Spleen (tissue), 11 donors: ENCODE measurements around the gene MYO5A. TPM values are rescaled to one million over a fixed set of nuclear protein-coding genes. Genes with fewer than 3 reads are reported as not detected.
"Not testable (repeated sequence)": the region's sequence is repeated elsewhere in the genome, so short reads cannot be mapped to it uniquely, and the experiment has no call there.

ENCODE experiments used
- DNase-seq: peaks from one replicate; pipeline ENCODE4 v3.0.0-alpha.2; 2020
- H3K27ac ChIP-seq, 8 donors: fragments of 200-600 bp; sonication (generic) in 7 of 8; 1 replicate in 4 of 8; 2 replicates in 4 of 8; pipeline versions ENCODE4 v1.5.0 to v1.8.0; 2016 to 2021; ENCODE audit warnings: inconsistent platforms in 4 of 8, mild to moderate bottlenecking in 4 of 8, moderate library complexity in 1 of 8
- H3K27me3 ChIP-seq, 7 donors: fragments of 200-600 bp; sonication (generic) in 6 of 7; replicated peaks in 1 of 7; 1 replicate in 4 of 7; 2 replicates in 3 of 7; pipeline versions ENCODE4 v1.5.0 to v1.8.0; 2016 to 2021; ENCODE audit warnings: inconsistent platforms in 3 of 7, mild to moderate bottlenecking in 1 of 7
- H3K36me3 ChIP-seq, 6 donors: fragments of 200-600 bp; sonication (generic) in 5 of 6; 1 replicate in 4 of 6; 2 replicates in 2 of 6; pipeline versions ENCODE4 v1.5.0 to v1.8.0; 2016 to 2021; ENCODE audit warnings: inconsistent platforms in 2 of 6
- H3K4me1 ChIP-seq, 6 donors: fragments of 200-600 bp; sonication (generic) in 5 of 6; 1 replicate in 3 of 6; 2 replicates in 3 of 6; pipeline versions ENCODE4 v1.5.0 to v1.8.0; 2016 to 2021; ENCODE audit warnings: inconsistent platforms in 3 of 6
- H3K4me3 ChIP-seq, 8 donors: fragments of 200-600 bp; sonication (generic) in 7 of 8; 1 replicate in 4 of 8; 2 replicates in 4 of 8; pipeline versions ENCODE4 v1.5.0 to v1.8.0; 2016 to 2021; ENCODE audit warnings: inconsistent platforms in 4 of 8, mild to moderate bottlenecking in 4 of 8, moderate library complexity in 2 of 8
- H3K9me3 ChIP-seq, 8 donors: fragments of 200-600 bp; sonication (generic) in 7 of 8; 1 replicate in 4 of 8; 2 replicates in 4 of 8; pipeline versions ENCODE4 v1.5.0 to v1.8.0; 2016 to 2021; ENCODE audit warnings: inconsistent platforms in 4 of 8
- POLR2A ChIP-seq, 3 donors: fragments of 450-650 bp; IDR thresholded peaks; one replicate each; pipeline ENCODE4 v1.5.1; 2017; ENCODE audit warnings: antibody characterized with exemption in 3 of 3, mild to moderate bottlenecking in 1 of 3
- POLR2AphosphoS5 ChIP-seq, 3 donors: sonication (generic); formaldehyde crosslinking; IDR thresholded peaks; one replicate each; pipeline ENCODE4 v1.5.1; 2017; ENCODE audit warnings: antibody characterized with exemption in 3 of 3
- WGBS, 5 donors: extraction: QIAGEN DNeasy Blood & Tissue Kit in 3 of 5; methylation state at CpG; one replicate each; pipeline versions ENCODE4 v1.1.5 to v1.1.7; 2013 to 2018; 5-methylcytosine and 5-hydroxymethylcytosine counted together
- intact Hi-C: fragments of 100-400 bp; cut with DNase I; formaldehyde crosslinking; loops from one replicate; pipeline ENCODE4 v1.15.0; 2023; ENCODE audit warnings: low total_unique reads
- polyA plus RNA-seq, 3 donors: library from polyadenylated mRNA; stranded (reverse); fragments of 200-250 nt; gene quantifications; one replicate each; pipeline ENCODE4 v1.2.1, GENCODE V29; 2013
- total RNA-seq, 7 donors: library from RNA; depleted of rRNA in 3 of 7; stranded (reverse); fragments of >200 nt in 3 of 7; fragmentation: NEBNext Ultra II Directional in 4 of 7; extraction: Animal tissue kit (Norgen Biotek cat#: 25700) in 4 of 7; gene quantifications; one replicate each; pipeline versions ENCODE4 v1.1.0 to v1.2.1, GENCODE V29; 2016 to 2021
- TF ChIP-seq, protein P1 (sequence below), 11 experiments: fragments of 200-600 bp in 7 of 11; fragments of 450-650 bp in 4 of 11; sonication (generic) in 4 of 11; IDR thresholded peaks in 8 of 11; conservative IDR thresholded peaks in 3 of 11; 1 replicate in 7 of 11; 2 replicates in 4 of 11; pipeline versions ENCODE4 v1.4.0 to v1.8.0; 2016 to 2021; ENCODE audit warnings: antibody characterized with exemption in 11 of 11, inconsistent platforms in 4 of 11, mild to moderate bottlenecking in 1 of 11
- donor health status: healthy with polysubstance abuse.
- donor health status: DM: no; HTN: no; CAD: no; lungs with moderate emphysema.
- donor health status: DM: no; HTN: no; CAD: no.
- donor health status: Bipolar disorder and iron deficiency.
- donor health status: healthy.
- donor health status: DM: no; HTN: no; CAD: no.
- donor health status: DM: yes; HTN: yes; CAD: no.

The MYO5A gene
- total and polyA plus RNA-seq, 10 donors, result 4.7 to 48.3 (median 35.4) TPM

DNA sequence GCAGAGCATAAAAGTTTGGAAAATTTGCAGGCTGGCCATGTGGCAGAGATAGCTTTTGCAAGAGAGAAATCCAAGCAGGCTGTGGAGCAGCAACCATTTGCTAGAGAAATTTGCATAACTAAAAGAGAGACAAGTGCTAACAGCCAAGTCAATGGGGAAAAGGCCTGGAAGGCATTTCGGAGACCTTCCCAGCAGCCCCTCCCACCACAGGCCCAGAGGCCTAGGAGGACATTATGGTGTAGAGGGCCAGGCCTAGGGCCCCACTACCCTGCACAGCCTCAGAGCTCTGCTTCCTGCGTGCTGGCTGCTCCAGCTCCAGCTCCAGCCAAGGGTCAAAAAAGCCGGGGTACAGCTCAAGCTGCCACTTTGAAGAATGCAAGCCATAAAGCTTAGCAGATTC, 82.7 kb downstream of the MYO5A start:
- Histone ChIP-seq H3K36me3 (no peaks in the 10 kb centered on the region), H3K9me3 (no peaks in the 10 kb centered on the region), H3K27me3 (no peaks in the 10 kb centered on the region), H3K27ac (no peak overlapping the region), H3K4me3 (no peak overlapping the region), H3K4me1 (peaks cover 0 to 45% (median 11%) of the 10 kb centered on the region in 6 donors)
- TF ChIP-seq POLR2A (IDR thresholded peaks at IDR 0.05), result no peak
- TF ChIP-seq POLR2AphosphoS5 (IDR thresholded peaks at IDR 0.05), result no peak
- TF ChIP-seq, protein P1, sequence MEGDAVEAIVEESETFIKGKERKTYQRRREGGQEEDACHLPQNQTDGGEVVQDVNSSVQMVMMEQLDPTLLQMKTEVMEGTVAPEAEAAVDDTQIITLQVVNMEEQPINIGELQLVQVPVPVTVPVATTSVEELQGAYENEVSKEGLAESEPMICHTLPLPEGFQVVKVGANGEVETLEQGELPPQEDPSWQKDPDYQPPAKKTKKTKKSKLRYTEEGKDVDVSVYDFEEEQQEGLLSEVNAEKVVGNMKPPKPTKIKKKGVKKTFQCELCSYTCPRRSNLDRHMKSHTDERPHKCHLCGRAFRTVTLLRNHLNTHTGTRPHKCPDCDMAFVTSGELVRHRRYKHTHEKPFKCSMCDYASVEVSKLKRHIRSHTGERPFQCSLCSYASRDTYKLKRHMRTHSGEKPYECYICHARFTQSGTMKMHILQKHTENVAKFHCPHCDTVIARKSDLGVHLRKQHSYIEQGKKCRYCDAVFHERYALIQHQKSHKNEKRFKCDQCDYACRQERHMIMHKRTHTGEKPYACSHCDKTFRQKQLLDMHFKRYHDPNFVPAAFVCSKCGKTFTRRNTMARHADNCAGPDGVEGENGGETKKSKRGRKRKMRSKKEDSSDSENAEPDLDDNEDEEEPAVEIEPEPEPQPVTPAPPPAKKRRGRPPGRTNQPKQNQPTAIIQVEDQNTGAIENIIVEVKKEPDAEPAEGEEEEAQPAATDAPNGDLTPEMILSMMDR (IDR thresholded peaks at IDR 0.05 in 8 of 11, conservative IDR thresholded peaks at IDR 0.05 in 3 of 11), result no peak
- 94 to 98% (median 98%) methylated on average over 3 of the region's 3 CpGs for WGBS, 5 donors
- DNase-seq, result no peak
- intact Hi-C loops, result no loop called here

DNA sequence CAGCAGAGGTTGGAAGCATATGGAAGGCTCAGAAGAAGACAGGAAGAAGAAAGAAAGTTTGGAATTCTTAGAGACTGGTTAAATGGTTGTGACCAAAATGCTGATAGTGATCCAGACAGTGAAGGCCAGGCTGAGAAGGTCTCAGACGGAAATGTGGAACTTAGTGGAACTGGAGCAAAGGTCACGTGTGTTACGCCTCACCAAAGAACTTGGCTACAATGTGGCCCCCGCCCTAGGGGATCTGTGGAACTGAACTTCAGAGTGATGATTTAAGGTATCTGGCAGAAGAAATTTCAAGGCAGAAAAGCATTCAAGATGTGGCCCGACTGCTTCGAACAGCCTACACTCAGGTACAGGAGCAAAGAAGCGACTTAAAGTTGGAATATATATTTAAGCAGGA, 83.1 kb downstream of the MYO5A start:
- no peak for DNase-seq
- no peaks in the 10 kb centered on the region for H3K9me3 ChIP-seq
- 75 to 88% (median 86%) methylated on average over 7 of the region's 7 CpGs for WGBS, 5 donors
- intact Hi-C loops, result no loop called here
- H3K4me1 ChIP-seq, result peaks cover 0 to 49% (median 12%) of the 10 kb centered on the region in 6 donors
- H3K36me3 ChIP-seq, result no peaks in the 10 kb centered on the region
- TF ChIP-seq POLR2AphosphoS5 (IDR thresholded peaks at IDR 0.05) (no peak), POLR2A (IDR thresholded peaks at IDR 0.05) (no peak)
- TF ChIP-seq, protein P1 (IDR thresholded peaks at IDR 0.05 in 8 of 11, conservative IDR thresholded peaks at IDR 0.05 in 3 of 11), result no peak
- no peak overlapping the region for H3K4me3 ChIP-seq
- H3K27me3 ChIP-seq, result no peaks in the 10 kb centered on the region
- no peak overlapping the region for H3K27ac ChIP-seq

DNA sequence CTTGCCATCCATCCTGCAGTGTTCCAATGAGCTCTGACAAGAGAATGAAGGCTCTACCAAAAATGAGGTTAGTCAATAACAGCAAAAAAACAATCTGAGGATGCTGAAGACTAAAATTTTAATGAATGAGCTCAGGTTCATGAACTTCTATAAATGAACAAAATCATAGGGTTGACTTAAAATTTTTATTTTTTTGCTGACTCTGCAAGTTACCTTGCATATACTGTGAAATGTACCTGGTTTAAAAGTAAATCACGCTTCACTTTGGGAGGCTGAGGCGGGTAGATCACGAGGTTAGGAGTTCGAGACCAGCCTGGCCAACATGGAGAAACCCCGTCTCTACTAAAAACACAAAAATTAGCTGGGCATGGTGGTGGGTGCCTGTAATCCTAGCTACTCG, 85.5 kb downstream of the MYO5A start:
- H3K27ac ChIP-seq, H3K9me3 ChIP-seq, DNase-seq, H3K4me3 ChIP-seq, H3K36me3 ChIP-seq, H3K27me3 ChIP-seq, intact Hi-C loops: not testable (repeated sequence)
- WGBS, 5 donors, result 91 to 98% (median 95%) methylated on average over 6 of the region's 6 CpGs
- peaks cover 0 to 57% (median 18%) of the 10 kb centered on the region in 6 donors for H3K4me1 ChIP-seq

DNA sequence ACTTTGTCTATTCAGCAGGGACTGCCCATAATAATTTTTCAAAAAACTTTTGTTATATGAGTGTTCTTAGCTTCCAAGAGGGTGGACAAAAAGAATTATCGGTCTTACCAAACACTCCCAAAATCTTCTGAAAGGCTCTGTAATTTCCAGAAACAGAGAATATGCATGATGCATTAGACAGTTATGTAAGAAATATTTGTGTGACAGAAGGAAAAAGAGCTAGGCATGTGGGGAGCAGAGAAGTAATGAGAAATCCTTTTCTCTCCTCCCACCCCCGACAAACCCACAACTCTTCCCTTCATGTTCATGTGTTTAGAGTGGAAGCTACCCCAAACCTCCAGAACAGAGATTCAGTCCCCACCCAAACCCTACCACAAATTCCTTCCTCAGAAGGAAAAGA, 86.8 kb downstream of the MYO5A start:
- 77 to 88% (median 82%) methylated on average over 2 of the region's 2 CpGs for WGBS, 5 donors
- no peak overlapping the region for H3K4me3 ChIP-seq
- no peak for DNase-seq
- peak overlapping the region in 1 of 8 donors; percentile 21 for H3K27ac ChIP-seq
- no peak for TF ChIP-seq POLR2A (IDR thresholded peaks at IDR 0.05)
- H3K4me1 ChIP-seq, result peaks cover 0 to 64% (median 23%) of the 10 kb centered on the region in 6 donors
- intact Hi-C loops, result no loop called here
- H3K9me3 ChIP-seq, result no peaks in the 10 kb centered on the region
- no peaks in the 10 kb centered on the region for H3K27me3 ChIP-seq
- no peaks in the 10 kb centered on the region for H3K36me3 ChIP-seq

DNA sequence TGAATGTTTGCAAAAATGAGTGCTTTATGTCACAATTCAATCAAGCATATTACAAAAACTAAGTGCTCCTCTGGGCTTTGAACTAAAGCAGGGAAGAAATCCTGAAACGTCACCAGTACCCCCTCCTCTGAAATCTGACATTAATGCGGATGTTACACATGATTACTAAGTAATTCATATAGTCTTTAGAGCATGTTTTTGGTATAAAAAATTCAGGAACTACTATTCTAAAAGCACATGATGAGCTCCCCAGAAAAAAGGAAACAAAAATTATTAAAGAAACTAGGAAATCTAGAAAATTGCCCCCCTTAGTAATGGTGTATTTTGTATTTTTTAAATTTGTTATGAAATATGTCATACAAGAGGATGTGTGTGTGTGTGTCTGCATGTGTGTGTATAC, 87.7 kb downstream of the MYO5A start:
- peak overlapping the region in 2 of 8 donors; percentile 35 to 36 for H3K27ac ChIP-seq

More for the DNA sequence above, 87.7 kb downstream of the MYO5A start:
- WGBS, 5 donors, result 59 to 85% (median 73%) methylated on average over 2 of the region's 2 CpGs
- Histone ChIP-seq H3K4me3 (no peak overlapping the region), H3K9me3 (no peaks in the 10 kb centered on the region), H3K4me1 (peaks cover 0 to 59% (median 21%) of the 10 kb centered on the region in 6 donors), H3K36me3 (no peaks in the 10 kb centered on the region), H3K27me3 (no peaks in the 10 kb centered on the region)
- no peak for DNase-seq
- TF ChIP-seq POLR2AphosphoS5 (IDR thresholded peaks at IDR 0.05), result no peak
- TF ChIP-seq, protein P1 (IDR thresholded peaks at IDR 0.05 in 8 of 11, conservative IDR thresholded peaks at IDR 0.05 in 3 of 11), result no peak
- TF ChIP-seq POLR2A (IDR thresholded peaks at IDR 0.05), result no peak
- intact Hi-C loops, result no loop called here
